AG04450 (cell line): ENCODE results near the gene FLT1. TPM values are rescaled to one million over a fixed set of nuclear protein-coding genes. Genes with fewer than 3 reads are reported as not detected.

ENCODE experiments used
- CTCF ChIA-PET: fragments of 300-600, 350-600 bp; formaldehyde crosslinking; extraction: SDS; loops from one replicate; lab custom pipeline; 2022; ENCODE audit warnings: antibody characterized with exemption, inconsistent platforms; lab: Charles Lee
- POLR2A ChIA-PET: fragments of 350-600 bp; formaldehyde crosslinking; extraction: SDS; loops from one replicate; lab custom pipeline; 2021; ENCODE audit warnings: antibody characterized with exemption, inconsistent platforms; lab: Yijun Ruan, JAX
- DNase-seq: peaks from one replicate; pipeline ENCODE4 v3.0.0-alpha.2; 2011; ENCODE audit warnings: low read depth, low spot score
- H3K27ac ChIP-seq: one replicate; pipeline ENCODE4 v1.5.1; 2012; ENCODE audit warnings: low read depth, low read length, control low read depth
- H3K27me3 ChIP-seq: one replicate; pipeline ENCODE4 v1.6.0; 2012; ENCODE audit warnings: low read length; ENCODE audit not compliant: control insufficient read depth, insufficient read depth
- H3K4me3 ChIP-seq: 2 replicates; pipeline ENCODE4 v1.5.1; 2011; ENCODE audit warnings: mild to moderate bottlenecking, low read depth, low read length, control low read depth
- H3K9me3 ChIP-seq: 2 replicates; pipeline ENCODE4 v1.5.1; 2012; ENCODE audit warnings: low read length; ENCODE audit not compliant: control insufficient read depth, insufficient read depth
- CTCF ChIP-seq: IDR thresholded peaks from 2 replicates; pipeline ENCODE4 v1.5.1; 2011; ENCODE audit warnings: low read depth, low read length, control low read depth, inconsistent platforms
- polyA plus RNA-seq: library from polyadenylated mRNA; depleted of rRNA; stranded (reverse); fragments of >200 nt; gene quantifications from 2 replicates; pipeline ENCODE4 v1.2.3, GENCODE V29; 2011

Gene FLT1
- polyA plus RNA-seq, 1 experiment: 2.4 TPM

GRCh38 chr13:28402057-28402381 is 92.9 kb downstream of the FLT1 start:
- Histone ChIP-seq H3K9me3 (no peaks in the 10 kb centered on the region), H3K27me3 (no peaks in the 10 kb centered on the region), H3K27ac (no peak overlapping the region), H3K4me3 (no peak overlapping the region)
- POLR2A ChIA-PET: no interaction called here
- no peak for TF ChIP-seq CTCF
- DNase-seq: peak; percentile 7
- CTCF ChIA-PET: no interaction called here

- no peaks in the 10 kb centered on the region for H3K9me3 ChIP-seq
- TF ChIP-seq CTCF: no peak
- H3K27ac ChIP-seq: no peak overlapping the region
- no peaks in the 10 kb centered on the region for H3K27me3 ChIP-seq
- no peak overlapping the region for H3K4me3 ChIP-seq
- ChIA-PET CTCF (no interaction called here), POLR2A (no interaction called here)
- DNase-seq: no peak
These were observed 93.4 kb downstream of the FLT1 start for GRCh38 chr13:28401303-28402056.

GRCh38 chr13:28396053-28396452 is 98.9 kb downstream of the FLT1 start:
- CTCF ChIA-PET: no interaction called here
- POLR2A ChIA-PET: no interaction called here
- no peaks in the 10 kb centered on the region for H3K27me3 ChIP-seq
- TF ChIP-seq CTCF: no peak
- no peaks in the 10 kb centered on the region for H3K9me3 ChIP-seq
- H3K27ac ChIP-seq: no peak overlapping the region
- no peak for DNase-seq
- H3K4me3 ChIP-seq: no peak overlapping the region

GRCh38 chr13:28394422-28394821 is 100.5 kb downstream of the FLT1 start:
- POLR2A ChIA-PET: no interaction called here
- DNase-seq: no peak
- CTCF ChIA-PET: no interaction called here
- Histone ChIP-seq H3K9me3 (no peaks in the 10 kb centered on the region), H3K4me3 (no peak overlapping the region), H3K27me3 (no peaks in the 10 kb centered on the region), H3K27ac (no peak overlapping the region)
- TF ChIP-seq CTCF: no peak

- Histone ChIP-seq H3K9me3 (no peaks in the 10 kb centered on the region), H3K27me3 (no peaks in the 10 kb centered on the region), H3K4me3 (no peak overlapping the region), H3K27ac (no peak overlapping the region)
- no peak for TF ChIP-seq CTCF
- POLR2A ChIA-PET: no interaction called here
- no peak for DNase-seq
- CTCF ChIA-PET: interaction anchor here (0.5 kb wide), 1 partner anchor 24 kb away, joined by 3 read pairs; no protein-coding TSS in a partner anchor
These were observed 101.9 kb downstream of the FLT1 start for GRCh38 chr13:28392896-28393505.
